Activated CD8-positive, alpha-beta memory T cell treated with anti-CD3 and anti-CD28 coated beads, Interleukin-2, amount 10 ng/mL, durations not matched to agents 7 days and 5 days (primary cell): ENCODE measurements around the gene SCIMP. TPM values are rescaled to one million over a fixed set of nuclear protein-coding genes. Genes with fewer than 3 reads are reported as not detected.

Experiments
- ATAC-seq: fragments of 150-1000 bp; cut with Tn5 transposase; one replicate; pipeline ENCODE4 v1.10.0; 2021; ENCODE audit warnings: moderate library complexity
- CTCF ChIA-PET: fragments of 350-600 bp; sonication (Branson Sonifier 250); formaldehyde crosslinking; loops from one replicate; lab custom pipeline; 2021; ENCODE audit warnings: antibody characterized with exemption; lab: Charles Lee
- DNase-seq: peaks from one replicate; pipeline ENCODE4 v3.0.0-alpha.2; 2020
- H3K27ac Mint-ChIP-seq: one replicate; pipeline ENCODE4 v1.8.0; 2021; ENCODE audit warnings: mild to moderate bottlenecking, mixed read lengths
- H3K27me3 Mint-ChIP-seq: one replicate; pipeline ENCODE4 v1.8.0; 2021; ENCODE audit warnings: mixed read lengths
- H3K36me3 Mint-ChIP-seq: one replicate; pipeline ENCODE4 v1.8.0; 2021; ENCODE audit warnings: mild to moderate bottlenecking, mixed read lengths
- H3K4me1 Mint-ChIP-seq: one replicate; pipeline ENCODE4 v1.8.0; 2021; ENCODE audit warnings: mixed read lengths
- H3K4me3 Mint-ChIP-seq: one replicate; pipeline ENCODE4 v1.8.0; 2021; ENCODE audit warnings: mild to moderate bottlenecking, moderate library complexity, mixed read lengths
- H3K9me3 Mint-ChIP-seq: one replicate; pipeline ENCODE4 v1.8.0; 2022; ENCODE audit warnings: low read depth, mixed read lengths
- total RNA-seq, 2 experiments: library from RNA; stranded (reverse); gene quantifications; one replicate each; pipeline ENCODE4 v1.2.3, GENCODE V29; 2021

SCIMP gene
- not detected for total RNA-seq

DNA sequence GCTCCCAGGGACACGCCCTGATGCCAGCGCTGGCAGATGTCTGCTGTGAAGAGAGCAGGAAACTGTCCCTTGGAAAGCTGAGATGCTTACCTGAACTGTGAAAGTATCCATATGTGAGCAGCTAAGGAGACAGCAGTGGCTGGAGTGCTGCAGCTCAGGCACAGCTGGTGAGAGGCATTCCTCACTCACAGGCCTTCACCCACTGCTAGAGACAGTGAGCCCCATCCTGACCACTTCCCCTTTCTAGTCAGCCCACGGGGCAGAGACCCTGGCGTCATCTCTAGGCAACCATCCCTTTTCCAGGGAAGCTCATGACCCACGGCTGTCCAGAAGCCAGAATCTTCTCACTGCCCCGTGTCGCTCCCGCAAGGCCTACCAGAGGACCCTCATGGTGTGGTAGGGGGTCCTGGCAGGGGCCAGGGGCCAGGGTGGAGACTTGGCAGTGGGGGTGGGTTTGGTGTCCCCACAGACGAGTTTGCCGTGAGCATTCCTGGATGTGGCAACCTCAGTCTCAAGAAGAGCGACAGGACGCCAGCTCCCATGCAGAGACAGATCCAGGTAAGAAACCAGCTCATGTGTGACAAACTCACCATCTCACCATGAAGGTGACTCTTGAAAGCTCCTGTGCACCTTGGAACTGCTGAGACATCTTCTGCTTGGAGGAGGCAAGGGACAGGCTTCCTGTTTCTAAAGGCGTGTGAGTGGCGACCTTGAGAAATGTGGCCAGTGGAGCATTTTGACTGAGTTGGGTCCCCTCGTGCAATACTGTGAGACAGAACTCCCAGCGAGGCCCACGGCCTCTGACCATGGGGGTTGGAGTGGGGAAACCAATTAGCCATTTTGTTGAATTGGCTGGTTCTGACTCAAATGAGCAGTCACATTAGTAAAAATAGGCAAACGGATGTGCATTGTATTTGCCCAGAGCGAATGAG, at the start of gene SCIMP:
TSS of gene SCIMP (minus strand) at position 216 of the 932 bp plus-strand sequence. CDS start at position 111, 105 bp downstream.
- Mint-ChIP-seq H3K27me3 (no peaks in the 10 kb centered on the region), H3K4me1 (peaks cover 15% of the 10 kb centered on the region), H3K4me3 (no peak within 1 kb of the TSS), H3K9me3 (no peaks in the 10 kb centered on the region), H3K36me3 (no peaks in the 10 kb centered on the region), H3K27ac (no peak within 1 kb of the TSS)
- no peak for DNase-seq
- CTCF ChIA-PET: interaction anchor here (1.5 kb wide), 1 partner anchor 37 kb away, joined by 3 read pairs; no protein-coding TSS in a partner anchor
- ATAC-seq: no peak

DNA sequence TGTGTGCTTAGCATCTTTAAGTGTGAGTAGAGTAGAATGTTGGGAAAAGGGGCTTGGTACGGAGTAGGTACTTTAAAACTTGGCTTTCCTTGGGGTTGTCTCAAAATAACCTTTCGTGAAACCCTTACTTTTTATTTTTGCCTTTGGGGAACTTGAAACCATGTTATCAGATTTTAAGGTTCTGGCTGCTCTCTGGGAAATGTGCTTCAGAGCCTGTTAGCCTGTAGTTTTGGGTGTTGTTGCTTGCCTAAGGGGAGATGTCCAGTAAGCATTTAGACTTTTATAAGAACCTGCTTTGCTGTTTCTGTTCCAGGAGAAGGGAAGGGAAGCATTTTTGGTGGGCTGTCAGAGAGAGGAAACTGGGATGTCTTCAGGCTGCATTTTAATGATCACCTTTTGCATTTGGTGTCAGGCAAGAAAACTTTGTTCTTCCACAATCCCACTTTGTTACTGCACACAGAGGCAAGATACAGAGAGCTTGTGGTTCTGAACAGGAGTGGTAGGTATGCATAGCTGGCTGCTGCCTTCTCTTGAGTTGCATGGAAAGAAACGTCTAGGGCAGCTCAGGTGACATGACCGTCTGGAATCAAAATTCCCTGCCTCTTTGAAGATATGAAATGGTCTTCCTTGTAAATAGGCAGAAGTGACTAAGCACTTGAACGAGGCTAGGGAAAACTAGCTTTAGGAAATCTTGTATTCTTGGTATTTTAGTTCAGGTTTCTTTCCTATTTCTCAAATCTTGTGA, 49.1 kb upstream of the SCIMP start:
- Mint-ChIP-seq H3K4me1 (peaks cover 30% of the 10 kb centered on the region), H3K27me3 (no peaks in the 10 kb centered on the region)

DNA sequence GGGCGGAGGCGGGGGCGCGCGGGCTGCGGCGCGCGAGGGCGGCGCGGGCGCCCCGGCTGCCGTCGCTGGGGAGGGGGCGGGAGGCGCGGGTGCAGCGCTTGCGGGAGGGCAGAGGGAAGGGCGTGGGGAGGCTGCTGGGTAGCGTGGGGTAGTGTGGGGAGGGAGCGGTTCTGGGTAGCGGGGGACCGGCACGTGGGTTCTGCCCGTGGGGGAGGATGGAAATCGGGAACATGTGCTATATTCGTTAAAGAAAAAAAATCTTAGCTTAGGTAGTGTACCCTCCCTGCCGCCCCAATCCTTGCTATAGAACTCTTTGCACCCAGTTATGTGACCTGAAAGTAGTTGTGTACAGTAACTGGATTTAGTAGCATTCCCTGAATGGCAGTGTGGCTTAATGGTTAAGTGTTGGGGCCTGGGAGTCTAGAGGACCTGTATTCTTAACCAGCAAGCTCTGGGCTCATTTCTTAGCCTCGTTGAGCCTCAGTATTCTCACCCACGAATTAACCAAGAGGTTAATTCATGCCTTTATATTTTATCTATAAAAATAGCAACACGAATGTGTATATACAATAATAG, 48.1 kb upstream of the SCIMP start:
- H3K27ac Mint-ChIP-seq: peak overlapping the region; percentile 85
- H3K27me3 Mint-ChIP-seq: no peaks in the 10 kb centered on the region
- ATAC-seq: no peak
- peak overlapping the region; percentile 83 for H3K4me3 Mint-ChIP-seq
- H3K36me3 Mint-ChIP-seq: peaks cover 8% of the 10 kb centered on the region
- peak; percentile 51 for DNase-seq
- H3K9me3 Mint-ChIP-seq: no peaks in the 10 kb centered on the region
- H3K4me1 Mint-ChIP-seq: peaks cover 30% of the 10 kb centered on the region
- CTCF ChIA-PET: interaction anchor here (0.6 to 3.1 kb wide), 4 partner anchors 25 to 156 kb away, joined by 3 to 13 read pairs (median 4); partner anchors contain the start of gene C1QBP

More for the DNA sequence above, 49.1 kb upstream of the SCIMP start:
- Mint-ChIP-seq H3K36me3 (peaks cover 8% of the 10 kb centered on the region), H3K4me3 (peak overlapping the region; percentile 83), H3K27ac (peak overlapping the region; percentile 8), H3K9me3 (no peaks in the 10 kb centered on the region)
- CTCF ChIA-PET: interaction anchor here (1.0 to 3.1 kb wide), 2 partner anchors 24 to 155 kb away, joined by 4 to 13 read pairs; partner anchors contain the start of gene C1QBP
- ATAC-seq: no peak
- no peak for DNase-seq

- H3K27me3 Mint-ChIP-seq: no peaks in the 10 kb centered on the region
- DNase-seq (peak; percentile 94), ATAC-seq (peak; percentile 87)
- H3K36me3 Mint-ChIP-seq: peaks cover 8% of the 10 kb centered on the region
- CTCF ChIA-PET: interaction anchor here (1.0 to 3.1 kb wide), 4 partner anchors 34 to 157 kb away, joined by 3 to 13 read pairs (median 3); partner anchors contain the start of gene C1QBP
- peak within 1 kb of the TSS; percentile 83 for H3K4me3 Mint-ChIP-seq
- peak within 1 kb of the TSS; percentile 85 for H3K27ac Mint-ChIP-seq
- H3K4me1 Mint-ChIP-seq: peaks cover 30% of the 10 kb centered on the region
- H3K9me3 Mint-ChIP-seq: no peaks in the 10 kb centered on the region
These were observed 47.4 kb upstream of the SCIMP start, which contains the start of gene RABEP1 for GRCh38 chr17:5281814-5282641. TSS of gene RABEP1 (plus strand) at chr17:5282284. CDS start at chr17:5282487, 203 bp downstream.

DNA sequence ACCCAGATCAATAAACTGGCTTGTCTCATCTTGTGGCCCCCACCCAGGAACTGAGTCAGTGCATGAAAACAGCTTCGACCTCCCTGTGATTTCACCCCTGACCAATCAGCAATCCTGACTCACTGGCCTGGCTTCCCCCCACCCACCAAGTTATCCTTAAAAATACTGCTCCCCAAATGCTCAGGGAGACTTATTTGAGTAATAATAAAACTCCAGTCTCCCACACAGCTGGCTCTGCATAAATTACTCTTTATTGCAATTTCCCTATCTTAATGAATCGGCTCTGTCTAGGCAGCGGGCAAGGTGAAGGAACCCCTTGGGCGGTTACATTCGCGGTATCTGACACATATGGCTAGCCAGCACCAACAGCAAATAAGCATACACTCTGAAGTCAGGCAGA, 37.7 kb upstream of the SCIMP start:
- H3K9me3 Mint-ChIP-seq: no peaks in the 10 kb centered on the region
- peaks cover 7% of the 10 kb centered on the region for H3K27me3 Mint-ChIP-seq
- no peak overlapping the region for H3K4me3 Mint-ChIP-seq
- no peak for DNase-seq
- CTCF ChIA-PET: no interaction called here
- H3K36me3 Mint-ChIP-seq: no peaks in the 10 kb centered on the region
- H3K27ac Mint-ChIP-seq: no peak overlapping the region
- no peak for ATAC-seq
- peaks cover 11% of the 10 kb centered on the region for H3K4me1 Mint-ChIP-seq

GRCh38 chr17:5269241-5269960, 34.7 kb upstream of the SCIMP start:
- no peak overlapping the region for H3K4me3 Mint-ChIP-seq
- no peaks in the 10 kb centered on the region for H3K36me3 Mint-ChIP-seq
- no peak for ATAC-seq
- CTCF ChIA-PET: interaction anchor here (0.6 kb wide), 1 partner anchor 1511 kb away, joined by 3 read pairs; no protein-coding TSS in a partner anchor
- no peaks in the 10 kb centered on the region for H3K9me3 Mint-ChIP-seq
- no peak for DNase-seq
- H3K27ac Mint-ChIP-seq: no peak overlapping the region
- peaks cover 7% of the 10 kb centered on the region for H3K27me3 Mint-ChIP-seq
- peaks cover 11% of the 10 kb centered on the region for H3K4me1 Mint-ChIP-seq

DNA sequence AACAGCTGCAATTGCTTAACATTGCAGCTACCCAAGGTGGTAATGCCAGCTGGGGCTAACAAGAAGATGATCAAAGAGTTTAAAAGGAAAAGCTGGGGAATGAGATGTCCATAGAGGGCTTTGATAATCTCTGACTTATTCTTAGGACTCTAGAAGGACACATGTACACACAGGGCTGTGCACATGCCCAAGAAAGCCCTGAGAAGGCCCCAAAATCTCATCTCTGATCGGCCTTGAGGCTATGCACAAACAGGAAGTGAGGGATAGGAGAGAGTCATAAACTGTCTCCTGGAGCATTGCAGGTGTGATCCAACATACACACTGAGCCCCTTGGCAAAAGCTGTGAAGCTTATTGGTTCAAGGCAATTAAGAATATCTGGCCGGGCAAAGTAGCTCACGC, 30.2 kb upstream of the SCIMP start:
- CTCF ChIA-PET: no interaction called here

DNA sequence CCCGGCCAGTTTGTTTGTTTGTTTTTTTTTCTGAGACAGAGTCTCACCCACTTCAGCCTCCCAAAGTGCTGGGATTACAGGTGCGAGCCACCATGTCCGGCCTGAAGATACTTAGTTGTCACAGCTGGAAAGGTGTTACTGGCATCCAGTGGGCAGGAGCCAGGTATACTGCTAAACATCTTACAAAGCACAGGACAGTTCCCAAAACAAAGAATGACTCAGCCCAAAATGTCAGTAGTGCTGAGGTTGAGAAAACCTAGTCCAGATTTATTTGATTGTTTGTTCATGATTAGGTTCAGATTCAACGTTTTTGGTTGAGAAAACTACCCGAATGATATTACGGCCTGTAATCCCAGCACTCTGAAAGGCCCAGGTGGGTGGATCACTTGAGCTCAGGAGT, 28.8 kb upstream of the SCIMP start:
- no peaks in the 10 kb centered on the region for H3K9me3 Mint-ChIP-seq
- H3K27me3 Mint-ChIP-seq: no peaks in the 10 kb centered on the region
- H3K4me1 Mint-ChIP-seq: no peaks in the 10 kb centered on the region
- H3K36me3 Mint-ChIP-seq: no peaks in the 10 kb centered on the region
- ATAC-seq (no peak), DNase-seq (no peak)
- H3K27ac Mint-ChIP-seq: no peak overlapping the region
- CTCF ChIA-PET: no interaction called here
- no peak overlapping the region for H3K4me3 Mint-ChIP-seq

More for the DNA sequence above, 30.2 kb upstream of the SCIMP start:
- Mint-ChIP-seq H3K9me3 (no peaks in the 10 kb centered on the region), H3K4me3 (no peak overlapping the region), H3K4me1 (no peaks in the 10 kb centered on the region), H3K27ac (no peak overlapping the region), H3K36me3 (no peaks in the 10 kb centered on the region), H3K27me3 (peaks cover 4% of the 10 kb centered on the region)
- ATAC-seq (no peak), DNase-seq (no peak)

- H3K9me3 Mint-ChIP-seq: no peaks in the 10 kb centered on the region
- CTCF ChIA-PET: no interaction called here
- no peak overlapping the region for H3K4me3 Mint-ChIP-seq
- no peaks in the 10 kb centered on the region for H3K4me1 Mint-ChIP-seq
- H3K27me3 Mint-ChIP-seq: no peaks in the 10 kb centered on the region
- DNase-seq: no peak
- ATAC-seq: no peak
- no peak overlapping the region for H3K27ac Mint-ChIP-seq
- no peaks in the 10 kb centered on the region for H3K36me3 Mint-ChIP-seq
These were observed 27.8 kb upstream of the SCIMP start for GRCh38 chr17:5262416-5262991.

- CTCF ChIA-PET: no interaction called here
- H3K4me1 Mint-ChIP-seq: peaks cover under 1% of the 10 kb centered on the region
- no peaks in the 10 kb centered on the region for H3K9me3 Mint-ChIP-seq
- DNase-seq (no peak), ATAC-seq (no peak)
- no peak overlapping the region for H3K4me3 Mint-ChIP-seq
- H3K27ac Mint-ChIP-seq: no peak overlapping the region
- no peaks in the 10 kb centered on the region for H3K36me3 Mint-ChIP-seq
- no peaks in the 10 kb centered on the region for H3K27me3 Mint-ChIP-seq
These were observed 25.9 kb upstream of the SCIMP start for GRCh38 chr17:5260542-5260941.

GRCh38 chr17:5257124-5257523, 22.5 kb upstream of the SCIMP start:
- H3K27me3 Mint-ChIP-seq: no peaks in the 10 kb centered on the region
- no peak overlapping the region for H3K4me3 Mint-ChIP-seq
- CTCF ChIA-PET: interaction anchor here (0.6 to 1.4 kb wide), 3 partner anchors 9 to 60 kb away, joined by 3 read pairs; no protein-coding TSS in a partner anchor
- H3K36me3 Mint-ChIP-seq: no peaks in the 10 kb centered on the region
- ATAC-seq (no peak), DNase-seq (no peak)
- H3K9me3 Mint-ChIP-seq: no peaks in the 10 kb centered on the region
- H3K4me1 Mint-ChIP-seq: peaks cover 10% of the 10 kb centered on the region
- H3K27ac Mint-ChIP-seq: no peak overlapping the region
